AG10803 (cell line): Measurements from ENCODE around the gene POLR1A.
A peak's percentile ranks its signal among the peaks of the same experiment; 100 is the strongest.

Experiments
- DNase-seq: peaks from one replicate; pipeline ENCODE4 v3.0.0; 2010; ENCODE audit warnings: low read depth
- H3K4me3 ChIP-seq: 2 replicates; pipeline ENCODE4 v1.5.1; 2011; ENCODE audit warnings: mild to moderate bottlenecking, low read length, control low read depth
- TF ChIP-seq, protein P1 (sequence below): conservative IDR thresholded peaks from 2 replicates; pipeline ENCODE4 v1.5.1; 2011; ENCODE audit warnings: mild to moderate bottlenecking, low read length, control low read depth, inconsistent platforms

Gene POLR1A

DNA sequence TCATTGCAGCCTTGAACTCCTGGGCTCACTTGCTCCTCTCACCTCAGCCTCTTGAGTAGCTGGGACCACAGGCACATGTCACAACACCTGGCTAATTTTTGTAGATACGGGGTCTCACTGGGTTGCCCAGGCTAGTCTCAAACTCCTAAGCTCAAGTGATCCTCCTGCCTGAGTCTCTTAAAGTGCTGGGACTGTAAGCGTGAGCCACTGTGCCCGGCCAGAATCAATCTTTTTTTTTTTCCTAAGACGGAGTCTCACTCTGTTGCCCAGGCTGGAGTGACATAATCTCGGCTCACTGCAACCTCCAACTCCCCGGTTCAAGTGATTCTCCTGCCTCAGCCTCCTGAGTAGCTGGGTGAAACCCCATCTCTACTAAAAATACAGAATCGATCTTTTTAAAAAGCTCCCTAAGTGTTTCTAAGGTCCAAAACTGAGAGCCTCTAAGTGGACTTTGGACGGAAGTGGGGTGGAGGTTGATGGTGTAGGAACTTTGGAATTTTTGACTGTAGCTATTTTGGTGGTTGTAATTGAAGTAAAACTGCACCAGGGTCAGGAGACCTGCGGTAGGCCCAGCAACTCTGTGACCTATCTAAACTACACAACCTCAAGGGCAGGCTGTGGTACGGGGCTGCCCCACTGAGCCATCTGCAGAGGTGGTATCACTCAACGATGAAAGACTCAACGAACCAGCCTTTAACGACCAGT lies 82.9 kb downstream of the POLR1A start:
- no peak overlapping the region for H3K4me3 ChIP-seq
- no peak for DNase-seq
- TF ChIP-seq, protein P1, sequence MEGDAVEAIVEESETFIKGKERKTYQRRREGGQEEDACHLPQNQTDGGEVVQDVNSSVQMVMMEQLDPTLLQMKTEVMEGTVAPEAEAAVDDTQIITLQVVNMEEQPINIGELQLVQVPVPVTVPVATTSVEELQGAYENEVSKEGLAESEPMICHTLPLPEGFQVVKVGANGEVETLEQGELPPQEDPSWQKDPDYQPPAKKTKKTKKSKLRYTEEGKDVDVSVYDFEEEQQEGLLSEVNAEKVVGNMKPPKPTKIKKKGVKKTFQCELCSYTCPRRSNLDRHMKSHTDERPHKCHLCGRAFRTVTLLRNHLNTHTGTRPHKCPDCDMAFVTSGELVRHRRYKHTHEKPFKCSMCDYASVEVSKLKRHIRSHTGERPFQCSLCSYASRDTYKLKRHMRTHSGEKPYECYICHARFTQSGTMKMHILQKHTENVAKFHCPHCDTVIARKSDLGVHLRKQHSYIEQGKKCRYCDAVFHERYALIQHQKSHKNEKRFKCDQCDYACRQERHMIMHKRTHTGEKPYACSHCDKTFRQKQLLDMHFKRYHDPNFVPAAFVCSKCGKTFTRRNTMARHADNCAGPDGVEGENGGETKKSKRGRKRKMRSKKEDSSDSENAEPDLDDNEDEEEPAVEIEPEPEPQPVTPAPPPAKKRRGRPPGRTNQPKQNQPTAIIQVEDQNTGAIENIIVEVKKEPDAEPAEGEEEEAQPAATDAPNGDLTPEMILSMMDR = no peak

DNA sequence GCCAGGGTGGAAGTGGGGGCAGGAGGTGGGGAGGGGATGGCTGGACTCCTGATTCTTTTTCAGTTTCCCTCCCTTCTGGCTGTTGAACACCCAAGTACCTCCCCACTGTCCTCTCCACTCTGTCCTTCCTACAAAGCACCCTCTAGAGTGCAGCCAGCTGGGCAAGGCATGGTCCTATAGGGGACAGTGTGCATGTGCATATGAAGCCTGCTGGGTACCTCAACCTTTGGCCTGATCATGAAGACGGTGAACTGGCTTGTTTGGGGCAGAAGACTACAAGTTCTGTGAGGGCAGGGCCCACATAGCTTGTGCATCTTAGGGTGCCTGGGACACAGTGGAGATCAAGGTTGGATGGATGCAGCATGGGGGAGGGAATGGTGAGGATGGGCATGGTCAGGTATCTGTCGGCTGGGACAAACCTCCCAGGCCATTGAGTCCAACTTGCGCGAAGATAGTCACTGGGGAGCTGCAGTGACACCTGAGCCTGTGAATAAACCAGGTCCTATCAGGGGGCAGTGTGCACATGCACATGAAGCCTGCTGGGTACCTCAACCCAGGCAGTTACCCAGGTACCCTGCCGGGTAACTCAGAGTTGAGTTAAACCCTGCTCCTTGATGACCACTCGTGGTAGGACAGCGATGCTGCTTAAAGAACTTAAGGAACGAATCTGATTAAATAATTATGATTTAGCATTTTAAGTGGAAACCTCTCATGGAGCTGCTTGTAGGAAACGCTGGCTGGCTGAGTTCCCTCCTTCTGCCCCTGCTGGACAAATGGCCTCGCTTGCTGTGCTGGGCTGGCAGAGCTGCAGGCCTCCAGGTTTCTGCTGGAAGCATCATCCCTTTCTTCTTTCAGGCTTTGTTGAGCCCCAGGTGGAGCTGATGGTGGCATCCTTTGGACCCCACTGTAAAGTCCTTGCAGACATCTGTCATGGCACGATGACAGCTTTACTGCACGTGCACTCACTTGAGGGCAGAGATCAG lies 84.0 kb downstream of the POLR1A start:
- TF ChIP-seq, protein P1 = peak; percentile 26; the same call in 1 of the 2 replicates
- no peak for DNase-seq
- H3K4me3 ChIP-seq = no peak overlapping the region

DNA sequence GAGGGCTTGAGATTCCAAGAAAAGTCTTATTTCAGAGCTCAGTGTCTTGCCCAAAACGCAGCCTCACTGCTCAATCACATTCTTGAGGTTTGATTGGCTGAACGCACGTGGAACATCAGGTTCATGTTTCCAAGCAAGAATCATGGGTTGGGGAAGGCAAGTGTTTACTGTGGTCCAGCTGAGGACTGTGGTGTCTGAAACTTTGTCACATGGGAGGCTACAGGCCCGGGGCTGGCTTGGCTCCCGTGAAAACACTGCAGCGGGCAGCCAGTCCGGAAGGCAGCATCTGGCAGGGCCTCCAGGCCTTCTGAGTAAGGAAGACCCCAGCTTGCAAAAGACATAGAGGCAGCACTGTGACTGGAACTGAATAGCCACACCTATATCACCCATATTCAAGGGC lies 84.7 kb downstream of the POLR1A start:
- no peak overlapping the region for H3K4me3 ChIP-seq
- TF ChIP-seq, protein P1 = no peak
- peak; percentile 53 for DNase-seq

DNA sequence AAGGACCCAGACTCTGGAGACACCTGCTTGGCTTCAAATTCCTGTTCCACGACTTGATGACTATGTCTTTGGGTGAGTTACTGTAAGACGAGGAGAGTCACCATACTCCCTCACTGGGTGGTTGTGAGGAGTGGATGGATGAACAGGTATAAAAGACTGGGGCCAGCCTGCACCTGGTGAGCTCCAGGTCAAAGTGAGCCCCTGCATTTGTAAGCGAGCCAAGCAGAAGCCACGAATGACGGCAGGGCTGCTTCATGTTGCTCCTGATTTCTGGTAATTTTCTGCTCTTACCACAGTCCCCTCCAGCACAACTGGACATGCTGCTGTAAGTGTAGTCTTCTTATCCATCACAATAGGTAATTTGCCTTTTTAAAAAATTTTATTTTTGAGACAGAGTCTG lies 86.6 kb downstream of the POLR1A start:
- no peak overlapping the region for H3K4me3 ChIP-seq
- DNase-seq = no peak
- TF ChIP-seq, protein P1 = no peak

DNA sequence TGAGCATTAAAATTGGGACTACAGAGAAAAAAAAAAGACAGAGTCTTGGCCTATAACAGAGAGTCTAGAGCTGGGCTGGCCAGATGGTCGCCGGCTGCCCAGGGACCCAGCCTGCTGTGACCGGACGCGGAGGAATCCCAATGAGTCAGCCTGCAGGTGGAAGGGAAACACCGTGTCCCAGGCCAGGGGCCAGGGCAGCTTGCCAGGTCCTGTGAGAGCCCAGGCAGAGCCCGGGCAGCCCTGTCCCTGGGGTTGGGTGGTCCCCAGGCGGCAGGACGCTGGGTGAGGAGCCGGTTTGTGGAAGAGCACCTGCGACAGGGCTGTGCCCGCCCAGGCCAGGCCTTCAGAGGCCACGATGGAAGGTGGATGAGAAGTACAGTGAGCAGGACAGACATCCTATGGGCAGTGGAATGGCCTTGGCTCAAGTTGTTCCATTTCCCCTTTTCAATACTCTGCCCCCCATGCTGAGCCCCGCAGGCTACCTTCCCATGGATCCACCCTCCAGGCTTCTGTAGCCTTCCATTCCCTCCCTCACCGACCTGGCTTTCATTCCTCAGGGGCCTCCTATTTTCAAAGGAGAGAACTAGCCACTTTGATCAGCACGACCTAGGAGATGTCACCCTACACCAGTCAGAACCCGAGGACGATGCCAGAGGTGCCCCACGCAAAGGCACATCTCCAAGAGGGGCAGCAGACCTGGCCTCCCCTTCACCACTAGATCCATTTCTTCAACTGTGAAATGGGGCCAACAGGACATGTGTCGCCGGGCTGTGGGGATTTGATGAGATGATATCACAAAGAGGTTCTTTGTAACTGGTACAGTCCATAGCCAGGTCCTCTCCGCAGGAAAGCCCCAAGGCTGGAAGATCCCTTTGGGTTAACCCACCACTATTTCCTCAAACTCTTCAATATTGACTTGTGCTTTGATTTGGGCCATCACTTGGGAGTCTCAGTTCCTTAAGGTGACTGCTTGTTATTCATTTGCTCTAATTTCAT lies 87.5 kb downstream of the POLR1A start:
- DNase-seq = no peak
- TF ChIP-seq, protein P1 = no peak
- no peak overlapping the region for H3K4me3 ChIP-seq

DNA sequence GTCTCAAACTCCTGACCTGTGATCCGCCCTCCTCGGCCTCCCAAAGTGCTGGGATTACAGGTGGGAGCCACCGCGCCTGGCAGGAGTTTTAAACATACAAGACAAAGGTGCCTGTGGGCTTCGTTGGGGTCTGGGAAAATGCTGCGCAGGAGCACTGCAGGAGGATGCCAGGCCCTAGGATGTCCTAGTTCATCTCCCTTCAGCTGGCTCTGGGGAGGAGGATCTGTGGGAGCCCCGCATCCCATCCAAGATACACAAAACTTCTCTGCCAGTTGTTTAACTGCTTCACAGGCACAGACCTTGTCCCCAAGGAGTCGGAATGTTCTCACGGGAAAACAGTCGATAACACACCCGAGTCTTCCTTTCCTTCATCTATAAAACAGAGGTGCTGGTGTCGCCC lies 89.1 kb downstream of the POLR1A start:
- DNase-seq = no peak
- no peak overlapping the region for H3K4me3 ChIP-seq
- TF ChIP-seq, protein P1 = no peak
